ENCODE results near the gene SLC44A3.

Gene SLC44A3

GRCh38 chr1:94929351-94930217 lies 109.4 kb downstream of the SLC44A3 start (continued):
- no peak for TF ChIP-seq ZNF350 (tag by site-specific recombination; IDR thresholded peaks at IDR 0.05)
- TF ChIP-seq ZNF223 (tag by site-specific recombination; IDR thresholded peaks at IDR 0.05): no peak
- TF ChIP-seq ZBTB8A (tag by site-specific recombination; IDR thresholded peaks at IDR 0.05): 0 out of 2 replicates have a peak, but pooled peaks have one; percentile 44
- peak; percentile 60; the same call in 1 of the 2 replicates for TF ChIP-seq ZNF692 (tag by site-specific recombination; IDR thresholded peaks at IDR 0.05)
- TF ChIP-seq ZNF660 (tag by site-specific recombination; IDR thresholded peaks at IDR 0.05): 0 out of 2 replicates have a peak, but pooled peaks have one; percentile 8
- no peak for TF ChIP-seq ZNF600 (tag by site-specific recombination; IDR thresholded peaks at IDR 0.05)
- TF ChIP-seq ZIC2 (tag by site-specific recombination; IDR thresholded peaks at IDR 0.05): peak; percentile 37
- TF ChIP-seq ZNF18 (tag by site-specific recombination; IDR thresholded peaks at IDR 0.05): peak; percentile 59
- no peak for TF ChIP-seq KLF7 (tag by site-specific recombination; IDR thresholded peaks at IDR 0.05; ENCODE audit: borderline replicate concordance)

GRCh38 chr1:94931254-94931841 lies 111.2 kb downstream of the SLC44A3 start:
- H3K27ac ChIP-seq (ENCODE audit: extremely low read depth, low read depth, low read length): no peak overlapping the region

More at GRCh38 chr1:94931254-94931841, 111.2 kb downstream of the SLC44A3 start:
- CTCF ChIA-PET: no interaction called here
- H3K9me3 ChIP-seq (ENCODE audit: control insufficient read depth, insufficient read depth, low read depth, low read length): no peaks in the 10 kb centered on the region
- H3K4me1 ChIP-seq (ENCODE audit: control insufficient read depth, insufficient read depth, low read length): peaks cover 33% of the 10 kb centered on the region
- TF ChIP-seq KLF10 (tag by site-specific recombination; IDR thresholded peaks at IDR 0.05) (no peak), SALL2 (tag by site-specific recombination; IDR thresholded peaks at IDR 0.05; ENCODE audit: borderline replicate concordance) (no peak), ZBTB21 (tag by site-specific recombination; IDR thresholded peaks at IDR 0.05) (no peak), PBX3 (CRISPR knock-in tag; IDR thresholded peaks at IDR 0.05) (no peak), ZNF521 (tag by site-specific recombination; IDR thresholded peaks at IDR 0.05) (no peak), ZNF140 (tag by site-specific recombination; IDR thresholded peaks at IDR 0.05) (no peak), ZNF677 (tag by site-specific recombination; IDR thresholded peaks at IDR 0.05) (no peak), ZNF692 (tag by site-specific recombination; IDR thresholded peaks at IDR 0.05) (no peak), ZNF157 (tag by site-specific recombination; IDR thresholded peaks at IDR 0.05) (no peak), ZNF184 (tag by site-specific recombination; IDR thresholded peaks at IDR 0.05) (no peak), ZNF148 (tag by site-specific recombination; IDR thresholded peaks at IDR 0.05; ENCODE audit: borderline replicate concordance) (no peak), ZNF664 (tag by site-specific recombination; IDR thresholded peaks at IDR 0.05) (no peak), YY2 (tag by site-specific recombination; IDR thresholded peaks at IDR 0.05) (no peak)
- POLR2A ChIA-PET: no interaction called here
- peaks cover 0 to 8% of the 10 kb centered on the region in 2 experiments; a peak in 1 of 3 replicates for H3K36me3 ChIP-seq (ENCODE audit: control insufficient read depth in 2 of 2, insufficient read depth in 1 of 2, low read length in 2 of 2)
- no peak overlapping the region for H3K4me3 ChIP-seq (ENCODE audit: low read depth, low read length)
